Ishikawa (cell line): ENCODE data around the gene THOC2.

Experiments
- CEBPB ChIP-seq: IDR thresholded peaks from 2 replicates; pipeline ENCODE4 v1.6.1; 2012
- CREB1 ChIP-seq: IDR thresholded peaks from 2 replicates; pipeline ENCODE4 v1.6.1; 2012; ENCODE audit warnings: low read depth
- EGR1 ChIP-seq: IDR thresholded peaks from 2 replicates; pipeline ENCODE4 v1.6.1; 2012
- EP300 ChIP-seq: IDR thresholded peaks from 2 replicates; pipeline ENCODE4 v1.6.1; 2012; ENCODE audit warnings: borderline replicate concordance
- FOXM1 ChIP-seq: IDR thresholded peaks from 2 replicates; pipeline ENCODE4 v1.6.1; 2012; ENCODE audit warnings: low read depth, borderline replicate concordance
- MAX ChIP-seq: IDR thresholded peaks from 2 replicates; pipeline ENCODE4 v1.6.1; 2012
- NFIC ChIP-seq: IDR thresholded peaks from 2 replicates; pipeline ENCODE4 v1.6.1; 2012
- RAD21 ChIP-seq: IDR thresholded peaks from 2 replicates; pipeline ENCODE4 v1.6.1; 2012; ENCODE audit warnings: low read depth
- REST ChIP-seq: IDR thresholded peaks from 2 replicates; pipeline ENCODE4 v1.6.1; 2012; ENCODE audit warnings: low read depth, mild to moderate bottlenecking
- TAF1 ChIP-seq: IDR thresholded peaks from 2 replicates; pipeline ENCODE4 v1.6.1; 2012; ENCODE audit warnings: low read depth, mild to moderate bottlenecking
- TCF12 ChIP-seq: IDR thresholded peaks from 2 replicates; pipeline ENCODE4 v1.6.1; 2012; ENCODE audit warnings: low read depth
- TEAD4 ChIP-seq: IDR thresholded peaks from 2 replicates; pipeline ENCODE4 v1.6.1; 2012
- YY1 ChIP-seq: IDR thresholded peaks from 2 replicates; pipeline ENCODE4 v1.6.1; 2012; ENCODE audit warnings: low read depth
- ZBTB7A ChIP-seq: IDR thresholded peaks from 2 replicates; pipeline ENCODE4 v1.6.1; 2012; ENCODE audit warnings: low read depth
- TF ChIP-seq, protein P1 (sequence below): IDR thresholded peaks from 2 replicates; pipeline ENCODE4 v1.6.1; 2012

Gene THOC2

GRCh38 chrX:123562342-123563146, 170.3 kb downstream of the THOC2 start:
- no peak for TF ChIP-seq EGR1
- TF ChIP-seq MAX, result no peak
- no peak for TF ChIP-seq REST
- no peak for TF ChIP-seq RAD21
- TF ChIP-seq TCF12, result no peak
- TF ChIP-seq FOXM1, result no peak
- TF ChIP-seq EP300, result no peak
- TF ChIP-seq NFIC, result no peak
- no peak for TF ChIP-seq CREB1
- TF ChIP-seq, protein P1, sequence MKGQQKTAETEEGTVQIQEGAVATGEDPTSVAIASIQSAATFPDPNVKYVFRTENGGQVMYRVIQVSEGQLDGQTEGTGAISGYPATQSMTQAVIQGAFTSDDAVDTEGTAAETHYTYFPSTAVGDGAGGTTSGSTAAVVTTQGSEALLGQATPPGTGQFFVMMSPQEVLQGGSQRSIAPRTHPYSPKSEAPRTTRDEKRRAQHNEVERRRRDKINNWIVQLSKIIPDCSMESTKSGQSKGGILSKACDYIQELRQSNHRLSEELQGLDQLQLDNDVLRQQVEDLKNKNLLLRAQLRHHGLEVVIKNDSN, result no peak
- no peak for TF ChIP-seq TEAD4
- no peak for TF ChIP-seq YY1
- no peak for TF ChIP-seq TAF1
- no peak for TF ChIP-seq CEBPB
- no peak for TF ChIP-seq ZBTB7A

- TF ChIP-seq NFIC (no peak), TAF1 (no peak), EGR1 (no peak), TEAD4 (no peak), YY1 (no peak), REST (no peak), EP300 (no peak), RAD21 (no peak), MAX (no peak), ZBTB7A (no peak), CREB1 (no peak), TCF12 (no peak), CEBPB (no peak), FOXM1 (no peak)
- TF ChIP-seq, protein P1, result no peak
Measured at GRCh38 chrX:123561439-123562215, 171.2 kb downstream of the THOC2 start.

DNA sequence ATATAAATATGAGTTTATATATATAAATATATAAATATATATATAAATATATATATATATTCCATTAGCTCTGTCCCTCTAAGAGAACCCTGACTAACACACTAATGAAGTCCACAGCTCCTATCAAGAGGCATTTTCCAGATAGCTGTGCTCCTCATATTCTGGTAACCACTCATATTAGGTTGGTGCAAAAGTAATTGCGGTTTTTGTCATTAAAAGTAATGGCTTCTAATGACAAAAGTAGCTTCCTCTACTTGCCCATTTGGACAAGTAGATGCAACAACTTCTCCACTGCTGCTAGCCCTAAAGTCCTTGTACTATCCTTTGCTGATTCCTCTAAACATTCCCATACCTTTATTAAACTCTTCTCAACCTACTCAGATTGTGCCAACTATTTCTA, 182.0 kb downstream of the THOC2 start:
- TF ChIP-seq YY1 (no peak), FOXM1 (no peak), EP300 (no peak), TEAD4 (no peak), ZBTB7A (no peak), CREB1 (no peak), MAX (no peak), CEBPB (no peak), EGR1 (no peak), NFIC (no peak), TCF12 (no peak), RAD21 (no peak), TAF1 (no peak), REST (no peak)
- TF ChIP-seq, protein P1, result no peak
